ENCODE results near the gene MACROD2.

The MACROD2 gene

GRCh38 chr20:14830899-14831298 is 835.6 kb downstream of the MACROD2 start:
- TF ChIP-seq, protein P1, sequence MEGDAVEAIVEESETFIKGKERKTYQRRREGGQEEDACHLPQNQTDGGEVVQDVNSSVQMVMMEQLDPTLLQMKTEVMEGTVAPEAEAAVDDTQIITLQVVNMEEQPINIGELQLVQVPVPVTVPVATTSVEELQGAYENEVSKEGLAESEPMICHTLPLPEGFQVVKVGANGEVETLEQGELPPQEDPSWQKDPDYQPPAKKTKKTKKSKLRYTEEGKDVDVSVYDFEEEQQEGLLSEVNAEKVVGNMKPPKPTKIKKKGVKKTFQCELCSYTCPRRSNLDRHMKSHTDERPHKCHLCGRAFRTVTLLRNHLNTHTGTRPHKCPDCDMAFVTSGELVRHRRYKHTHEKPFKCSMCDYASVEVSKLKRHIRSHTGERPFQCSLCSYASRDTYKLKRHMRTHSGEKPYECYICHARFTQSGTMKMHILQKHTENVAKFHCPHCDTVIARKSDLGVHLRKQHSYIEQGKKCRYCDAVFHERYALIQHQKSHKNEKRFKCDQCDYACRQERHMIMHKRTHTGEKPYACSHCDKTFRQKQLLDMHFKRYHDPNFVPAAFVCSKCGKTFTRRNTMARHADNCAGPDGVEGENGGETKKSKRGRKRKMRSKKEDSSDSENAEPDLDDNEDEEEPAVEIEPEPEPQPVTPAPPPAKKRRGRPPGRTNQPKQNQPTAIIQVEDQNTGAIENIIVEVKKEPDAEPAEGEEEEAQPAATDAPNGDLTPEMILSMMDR (IDR thresholded peaks at IDR 0.05; ENCODE audit: insufficient read depth, missing control alignments), result no peak
- no peak for DNase-seq (ENCODE audit: insufficient read length, low spot score)
- no peak for FAIRE-seq

- FAIRE-seq, result no peak
Measured at GRCh38 chr20:14832630-14833029, 837.3 kb downstream of the MACROD2 start.

GRCh38 chr20:14838663-14839628 is 843.6 kb downstream of the MACROD2 start:
- TF ChIP-seq, protein P1 (IDR thresholded peaks at IDR 0.05; ENCODE audit: insufficient read depth, missing control alignments), result no peak
- FAIRE-seq, result no peak
- no peak for DNase-seq (ENCODE audit: insufficient read length, low spot score)

More at GRCh38 chr20:14832630-14833029, 837.3 kb downstream of the MACROD2 start:
- TF ChIP-seq, protein P1 (IDR thresholded peaks at IDR 0.05; ENCODE audit: insufficient read depth, missing control alignments), result no peak
- no peak for DNase-seq (ENCODE audit: insufficient read length, low spot score)

DNA sequence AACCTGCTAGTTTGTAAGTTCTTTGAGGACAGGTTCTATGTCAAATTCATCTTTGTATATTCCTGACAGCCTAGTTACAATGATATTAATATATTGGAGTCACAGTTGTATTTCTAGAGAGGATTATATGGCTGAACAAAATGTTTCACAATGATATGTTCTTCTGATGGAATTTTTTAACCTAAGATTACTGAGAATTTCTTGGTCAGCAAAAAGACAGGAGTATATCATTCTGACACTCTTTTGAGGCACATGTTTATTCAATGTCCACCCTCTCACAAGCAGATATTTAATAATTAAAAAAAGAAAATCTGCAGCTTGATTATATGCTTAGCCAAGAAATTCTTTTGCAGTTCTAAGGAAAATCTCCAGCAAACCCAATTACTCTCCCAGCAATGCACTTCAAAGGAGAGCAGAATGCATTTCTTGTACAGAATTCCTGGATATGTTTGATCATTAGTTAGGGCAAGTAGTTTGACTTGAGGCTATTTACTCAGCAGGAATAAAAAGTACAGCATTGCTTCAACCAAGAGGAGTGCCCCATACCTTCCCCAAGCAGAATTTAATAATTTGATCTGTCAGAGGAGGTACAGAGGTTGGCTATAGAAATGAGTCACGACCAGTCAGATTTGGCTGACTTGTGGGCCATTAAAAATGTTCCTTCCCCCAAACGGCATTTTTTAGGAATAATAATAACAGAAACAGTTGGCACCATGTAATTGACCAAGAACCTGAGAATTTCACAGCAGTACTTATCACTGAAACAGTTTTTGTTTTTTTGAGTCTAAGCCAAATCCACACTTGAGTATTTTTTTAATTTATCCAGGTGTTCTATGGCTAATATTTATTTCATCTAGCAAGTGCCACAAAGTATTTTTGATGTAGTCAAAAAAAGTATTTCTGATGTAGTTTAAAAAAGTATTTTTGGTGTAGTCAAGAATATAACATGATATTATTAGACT is 850.2 kb downstream of the MACROD2 start:
- DNase-seq (ENCODE audit: insufficient read length, low spot score) (no peak), FAIRE-seq (no peak)
- TF ChIP-seq, protein P1 (IDR thresholded peaks at IDR 0.05; ENCODE audit: insufficient read depth, missing control alignments), result no peak

DNA sequence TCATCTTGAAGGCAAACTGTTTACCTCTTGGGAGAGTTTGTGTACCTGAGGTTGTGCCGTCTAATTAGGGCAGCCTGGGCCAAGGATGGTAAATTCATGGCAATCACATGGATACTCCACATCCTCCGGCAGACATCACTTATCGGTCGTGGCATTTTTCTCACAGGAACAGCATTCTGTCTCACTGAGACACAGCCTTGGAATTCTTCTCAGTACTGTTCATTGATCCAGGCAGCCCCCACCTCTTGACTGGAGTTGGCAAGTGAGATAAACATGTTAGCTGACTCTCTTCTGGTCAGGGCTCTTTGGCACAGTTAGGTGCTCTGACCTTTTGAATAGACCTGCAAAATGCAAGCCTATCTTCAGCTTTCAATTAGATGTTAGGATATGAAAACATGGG is 853.5 kb downstream of the MACROD2 start:
- TF ChIP-seq, protein P1 (IDR thresholded peaks at IDR 0.05; ENCODE audit: insufficient read depth, missing control alignments), result no peak
- no peak for DNase-seq (ENCODE audit: insufficient read length, low spot score)
- no peak for FAIRE-seq

DNA sequence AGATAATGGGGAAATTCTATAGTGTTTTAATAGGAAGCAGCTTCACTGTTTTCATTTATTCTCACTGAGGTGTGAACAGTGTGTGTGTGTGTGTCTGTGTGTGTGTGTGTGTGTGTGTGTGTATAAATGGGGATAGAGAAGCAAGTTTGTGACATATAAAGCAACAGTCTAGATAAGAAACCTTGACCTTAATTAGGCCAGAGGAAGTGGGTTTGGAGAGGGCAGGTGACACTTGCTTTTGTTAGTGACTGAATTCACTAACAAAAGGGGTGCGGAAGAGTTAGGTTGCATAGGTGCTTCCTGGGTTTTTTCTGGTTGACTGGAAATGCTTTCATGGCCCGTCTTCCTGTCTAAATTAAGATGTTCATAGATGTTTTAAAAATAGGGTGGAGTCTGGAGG is 857.8 kb downstream of the MACROD2 start:
- FAIRE-seq, result no peak
- TF ChIP-seq, protein P1 (IDR thresholded peaks at IDR 0.05; ENCODE audit: insufficient read depth, missing control alignments), result no peak
- no peak for DNase-seq (ENCODE audit: insufficient read length, low spot score)

Data from D721Med (cell line).